Ovary (tissue), 3 donors: Measurements from ENCODE around the gene SMARCB1.

ENCODE experiments used
- EP300 ChIP-seq: sonication (generic); formaldehyde crosslinking; IDR thresholded peaks from one replicate; pipeline ENCODE4 v1.6.1; 2017; ENCODE audit warnings: antibody characterized with exemption
- TF ChIP-seq, protein P1 (sequence below), 3 donors: fragments of 450-650 bp in 2 of 3; fragments of 200-600 bp in 1 of 3; IDR thresholded peaks; one replicate each; pipeline versions ENCODE4 v1.5.1 to v1.8.0; 2016 to 2022; ENCODE audit warnings: antibody characterized with exemption in 3 of 3, mild to moderate bottlenecking in 1 of 3
- donor health status: DM: no; HTN: no; CAD: no.

GRCh38 chr22:23801886-23802377 lies 15.2 kb downstream of the SMARCB1 start:
- TF ChIP-seq, protein P1, sequence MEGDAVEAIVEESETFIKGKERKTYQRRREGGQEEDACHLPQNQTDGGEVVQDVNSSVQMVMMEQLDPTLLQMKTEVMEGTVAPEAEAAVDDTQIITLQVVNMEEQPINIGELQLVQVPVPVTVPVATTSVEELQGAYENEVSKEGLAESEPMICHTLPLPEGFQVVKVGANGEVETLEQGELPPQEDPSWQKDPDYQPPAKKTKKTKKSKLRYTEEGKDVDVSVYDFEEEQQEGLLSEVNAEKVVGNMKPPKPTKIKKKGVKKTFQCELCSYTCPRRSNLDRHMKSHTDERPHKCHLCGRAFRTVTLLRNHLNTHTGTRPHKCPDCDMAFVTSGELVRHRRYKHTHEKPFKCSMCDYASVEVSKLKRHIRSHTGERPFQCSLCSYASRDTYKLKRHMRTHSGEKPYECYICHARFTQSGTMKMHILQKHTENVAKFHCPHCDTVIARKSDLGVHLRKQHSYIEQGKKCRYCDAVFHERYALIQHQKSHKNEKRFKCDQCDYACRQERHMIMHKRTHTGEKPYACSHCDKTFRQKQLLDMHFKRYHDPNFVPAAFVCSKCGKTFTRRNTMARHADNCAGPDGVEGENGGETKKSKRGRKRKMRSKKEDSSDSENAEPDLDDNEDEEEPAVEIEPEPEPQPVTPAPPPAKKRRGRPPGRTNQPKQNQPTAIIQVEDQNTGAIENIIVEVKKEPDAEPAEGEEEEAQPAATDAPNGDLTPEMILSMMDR (IDR thresholded peaks at IDR 0.05), result no peak
- no peak for TF ChIP-seq EP300
